ENCODE data around the gene COA8. TPM values are rescaled to one million over a fixed set of nuclear protein-coding genes. Genes with fewer than 3 reads are reported as not detected.

The COA8 gene
- total RNA-seq, 1 experiment from 2014 or later: 42.8 TPM

DNA sequence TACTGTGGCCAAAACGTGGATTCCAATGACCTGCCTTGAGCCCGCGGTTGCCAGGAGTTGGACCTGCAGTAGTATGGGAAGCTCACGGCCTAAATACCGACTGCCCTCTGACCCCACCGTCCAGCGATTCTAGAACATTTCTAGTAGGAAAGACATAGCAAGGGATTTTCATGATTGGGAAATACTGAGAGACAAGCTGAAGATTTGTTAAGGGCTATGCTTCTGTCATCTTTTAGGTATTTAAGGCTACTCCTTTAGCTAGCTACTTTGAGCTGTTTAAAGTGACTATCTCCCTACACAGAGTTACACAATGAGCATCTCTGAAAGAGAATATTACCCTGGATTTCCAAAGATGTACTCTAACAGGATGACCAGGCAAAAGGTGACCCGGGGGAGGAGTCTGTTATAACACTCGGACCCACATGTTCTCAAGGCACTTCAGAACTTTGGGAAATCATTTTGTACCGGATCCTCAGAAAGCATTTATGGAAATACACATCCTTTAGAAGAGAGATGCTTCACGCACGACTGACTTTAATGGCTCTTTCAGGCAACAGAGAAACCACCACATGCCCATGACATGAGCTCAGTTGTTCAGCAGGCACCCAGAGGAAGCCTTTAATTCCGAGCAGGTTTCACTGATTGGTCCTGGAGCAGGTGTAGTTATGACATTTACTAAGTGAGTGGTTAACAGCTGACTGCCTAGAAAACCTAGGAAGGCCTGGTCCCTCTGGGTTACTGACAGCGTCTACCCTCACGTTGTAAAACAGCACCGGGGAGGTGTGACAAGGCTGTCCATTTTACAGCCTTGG, 4.5 kb upstream of the COA8 start:
- in situ Hi-C loops (cut with HindIII; ENCODE audit: low pct_unique_long_range_greater_than_20kb, low sequenced_read_pairs): no loop called here

DNA sequence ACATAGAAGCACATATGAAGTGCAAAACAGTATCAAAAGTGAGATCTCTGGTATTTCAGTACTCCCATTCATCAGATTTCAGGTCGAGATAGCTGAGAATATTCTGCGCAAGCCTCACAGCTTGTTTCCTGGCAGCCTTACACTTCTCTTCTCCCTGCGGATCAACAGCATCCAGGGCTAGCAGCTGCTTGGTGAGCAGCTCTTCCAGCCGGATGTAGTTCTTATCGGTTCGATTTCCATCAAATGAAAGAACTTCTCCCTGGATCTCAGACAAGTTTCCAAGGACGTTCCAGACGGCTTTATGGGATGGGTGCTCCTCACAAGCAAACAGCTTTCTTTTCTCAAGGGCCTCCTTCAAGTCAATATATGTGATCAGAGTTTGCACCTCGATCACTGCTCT, 3.0 kb upstream of the COA8 start:
- in situ Hi-C loops (cut with HindIII; ENCODE audit: low pct_unique_long_range_greater_than_20kb, low sequenced_read_pairs): no loop called here
- DNase-seq (ENCODE audit: low read depth): no peak

More for the DNA sequence above, 4.5 kb upstream of the COA8 start:
- peak; percentile 90 for DNase-seq (ENCODE audit: low read depth)

DNA sequence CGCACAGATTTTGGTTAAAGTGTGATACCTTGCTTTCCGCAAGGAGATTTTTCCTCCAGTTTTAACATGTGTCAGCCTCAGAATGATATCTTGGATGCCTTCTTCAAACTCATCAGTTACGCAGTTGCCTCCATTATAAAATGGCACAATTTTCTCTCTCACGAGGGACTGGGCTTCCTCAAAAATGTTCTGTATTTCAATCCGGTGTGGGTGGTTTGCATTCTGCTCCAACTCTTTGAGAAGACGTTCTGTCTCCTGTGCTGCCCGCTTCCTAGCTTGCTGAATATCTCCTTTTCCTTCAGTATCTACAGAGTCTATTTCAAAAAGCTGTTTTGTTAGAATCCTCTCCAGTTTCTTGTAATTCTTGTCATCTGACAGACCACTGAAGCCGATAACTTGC, 2.1 kb upstream of the COA8 start:
- in situ Hi-C loops (cut with HindIII; ENCODE audit: low pct_unique_long_range_greater_than_20kb, low sequenced_read_pairs): no loop called here
- no peak for DNase-seq (ENCODE audit: low read depth)

DNA sequence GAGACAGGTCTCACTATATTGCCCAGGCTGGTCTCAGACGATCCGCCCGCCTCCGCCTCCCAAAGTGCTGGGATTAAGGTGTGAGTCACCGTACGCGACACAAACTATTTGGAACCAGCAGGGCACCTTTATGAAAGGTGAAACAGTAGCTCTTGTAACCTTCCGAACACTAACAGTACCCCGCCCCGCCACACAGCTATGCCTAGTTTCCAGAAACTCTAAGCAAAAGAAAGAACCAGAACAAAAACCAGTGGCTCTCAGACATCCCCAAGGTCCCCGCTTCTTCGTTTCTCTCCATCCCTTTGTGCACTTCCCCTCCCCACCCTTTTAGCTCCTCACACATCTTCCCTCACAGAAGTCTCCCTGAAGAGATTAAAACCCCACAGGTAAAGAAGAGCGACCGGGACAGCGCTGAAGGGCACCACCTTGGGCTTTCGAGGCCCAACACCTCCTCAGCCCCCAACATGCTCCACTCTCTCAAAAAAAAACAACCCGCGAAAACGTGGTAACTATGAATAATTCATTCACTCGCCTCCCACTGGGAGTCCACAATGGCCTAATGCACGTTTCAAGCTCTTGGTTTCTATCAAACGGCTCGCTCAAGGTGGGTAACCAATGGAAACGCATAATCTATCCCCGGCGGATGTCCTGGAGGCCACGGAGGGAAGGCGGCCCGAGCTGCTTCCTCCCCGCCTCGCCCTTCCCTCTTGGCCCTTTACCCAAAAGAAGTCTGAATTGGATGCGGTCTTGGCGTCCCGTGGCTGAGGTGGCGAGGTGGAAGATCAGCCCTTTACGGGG, 1.2 kb upstream of the COA8 start:
- in situ Hi-C loops (cut with HindIII; ENCODE audit: low pct_unique_long_range_greater_than_20kb, low sequenced_read_pairs): no loop called here
- DNase-seq (ENCODE audit: low read depth): no peak

DNA sequence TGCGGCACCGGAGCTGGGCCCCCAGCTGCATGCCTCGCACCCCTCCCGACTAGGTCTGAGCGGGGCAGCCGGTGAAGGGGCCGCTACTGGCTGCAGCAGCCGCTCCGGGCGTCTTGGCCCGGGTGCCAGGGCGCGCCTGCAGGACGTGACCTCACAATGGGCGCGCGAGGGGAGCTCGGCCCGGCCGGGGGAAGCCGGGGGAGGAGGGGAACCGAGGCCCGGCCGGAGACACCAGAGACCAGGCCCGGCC, 656 bp upstream of the COA8 start:
- in situ Hi-C loops (cut with HindIII; ENCODE audit: low pct_unique_long_range_greater_than_20kb, low sequenced_read_pairs): no loop called here
- DNase-seq (ENCODE audit: low read depth): no peak

DNA sequence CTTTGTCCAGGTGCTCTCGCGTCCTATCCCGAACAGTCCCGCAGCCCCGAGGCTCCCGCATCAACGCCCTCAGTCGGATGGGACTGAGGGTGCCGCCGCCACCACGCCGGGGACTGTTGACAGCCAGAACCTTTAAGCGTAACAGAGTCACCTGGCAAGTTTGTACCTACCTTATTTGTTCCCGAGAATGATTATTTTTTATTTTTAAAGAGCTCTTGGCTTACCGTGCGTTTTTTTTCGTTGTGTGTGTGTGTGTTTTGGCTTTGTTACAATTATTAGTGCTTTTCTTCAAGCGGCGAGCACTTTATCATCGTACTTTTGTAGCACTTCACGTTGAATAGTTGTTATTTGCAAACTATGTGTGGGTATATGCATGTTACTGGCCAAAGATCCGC, 463 bp downstream of the COA8 start:
- in situ Hi-C loops (cut with HindIII; ENCODE audit: low pct_unique_long_range_greater_than_20kb, low sequenced_read_pairs): no loop called here
- DNase-seq (ENCODE audit: low read depth): no peak

DNA sequence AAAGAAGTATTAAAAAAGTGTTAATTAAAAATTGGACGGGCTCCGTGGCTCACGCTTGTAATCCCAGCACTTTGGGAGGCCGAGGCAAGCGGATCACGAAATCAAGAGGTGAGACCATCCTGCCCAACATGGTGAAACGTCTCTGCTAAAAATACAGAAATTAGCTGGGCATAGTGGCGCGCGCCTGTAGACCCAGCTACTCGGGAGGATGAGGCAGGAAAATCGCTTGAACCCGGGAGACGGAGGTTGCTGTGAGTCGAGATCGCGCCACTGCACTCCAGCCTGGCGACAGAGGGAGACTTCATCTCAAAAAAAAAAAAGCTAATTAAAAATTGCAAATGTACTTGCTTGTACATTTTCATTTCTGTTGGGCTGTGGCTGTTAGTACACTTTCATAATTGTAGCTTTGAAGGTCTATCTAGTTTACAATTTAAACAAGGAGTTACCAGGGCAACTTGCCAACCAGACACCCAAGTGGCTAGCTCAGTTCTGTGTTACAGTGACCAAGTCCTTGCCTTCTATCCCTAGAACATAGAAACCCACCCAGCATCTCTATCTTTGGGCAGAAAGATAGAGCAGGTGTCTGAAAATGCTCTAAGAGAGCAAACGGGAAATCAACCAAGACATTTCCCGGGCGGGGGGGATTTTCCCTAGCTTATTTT, 1.2 kb downstream of the COA8 start:
- in situ Hi-C loops (cut with HindIII; ENCODE audit: low pct_unique_long_range_greater_than_20kb, low sequenced_read_pairs): no loop called here
- DNase-seq (ENCODE audit: low read depth): no peak

DNA sequence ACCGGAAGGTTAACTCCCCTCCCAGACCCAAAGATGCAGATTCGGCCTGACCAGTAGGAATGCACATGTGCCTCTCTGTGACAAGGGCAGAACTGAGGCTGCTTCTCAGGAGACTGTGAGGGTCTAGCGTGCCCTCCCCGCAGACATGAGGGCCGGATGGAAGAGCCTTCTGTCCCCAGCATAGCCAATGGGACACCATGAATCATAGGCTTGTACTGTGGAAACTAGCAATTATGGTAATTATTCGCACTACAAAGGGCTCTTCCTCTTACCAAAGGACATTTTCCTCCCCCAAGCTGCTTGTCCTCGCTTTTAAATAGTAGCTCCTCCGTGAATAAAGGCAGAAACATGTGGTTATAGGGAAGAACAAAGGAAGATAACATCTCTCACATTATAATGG, 6.2 kb downstream of the COA8 start:
- in situ Hi-C loops (cut with HindIII; ENCODE audit: low pct_unique_long_range_greater_than_20kb, low sequenced_read_pairs): no loop called here

DNA sequence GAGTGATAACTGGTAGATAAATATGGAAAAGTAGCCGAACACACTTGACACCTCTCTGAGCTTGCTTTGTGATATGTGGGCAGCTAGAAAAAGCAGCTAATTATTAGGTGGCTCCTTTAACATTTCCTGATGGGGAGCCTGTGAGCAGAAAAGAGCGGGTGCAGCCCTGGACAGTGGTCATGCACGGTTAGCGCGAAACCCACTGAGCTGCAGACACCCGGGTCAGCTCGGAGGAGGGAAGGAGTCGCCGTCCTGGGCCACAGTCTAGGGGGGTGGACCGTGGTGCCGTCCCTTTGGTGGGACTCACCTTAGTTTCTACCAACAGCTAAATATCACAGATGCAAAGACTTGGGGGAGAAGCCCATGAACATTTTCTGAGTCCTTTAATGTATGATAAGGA, 6.6 kb downstream of the COA8 start:
- in situ Hi-C loops (cut with HindIII; ENCODE audit: low pct_unique_long_range_greater_than_20kb, low sequenced_read_pairs): no loop called here
- DNase-seq (ENCODE audit: low read depth): peak; percentile 16

More for the DNA sequence above, 6.2 kb downstream of the COA8 start:
- DNase-seq (ENCODE audit: low read depth): no peak

DNA sequence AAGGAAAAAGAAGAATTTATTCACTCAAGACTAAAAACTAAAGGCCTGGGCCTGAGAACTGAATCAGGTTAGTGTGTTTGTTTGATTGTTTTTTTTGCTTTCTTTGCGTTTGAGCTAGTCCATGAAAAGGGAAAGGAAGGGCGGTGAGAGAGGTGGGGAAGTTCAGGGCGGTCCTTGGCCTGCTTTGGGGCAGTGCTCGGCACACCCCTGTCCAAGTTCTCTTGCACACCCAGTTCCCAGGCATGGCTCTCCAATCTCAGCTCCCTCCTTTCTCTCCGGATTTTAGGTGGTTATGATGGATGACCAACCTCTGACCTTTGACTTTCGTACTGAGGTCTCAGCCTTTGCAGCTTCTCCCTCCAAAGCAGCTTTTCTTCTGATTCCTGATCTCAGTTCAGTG, 11.3 kb downstream of the COA8 start:
- in situ Hi-C loops (cut with HindIII; ENCODE audit: low pct_unique_long_range_greater_than_20kb, low sequenced_read_pairs): no loop called here
- no peak for DNase-seq (ENCODE audit: low read depth)

DNA sequence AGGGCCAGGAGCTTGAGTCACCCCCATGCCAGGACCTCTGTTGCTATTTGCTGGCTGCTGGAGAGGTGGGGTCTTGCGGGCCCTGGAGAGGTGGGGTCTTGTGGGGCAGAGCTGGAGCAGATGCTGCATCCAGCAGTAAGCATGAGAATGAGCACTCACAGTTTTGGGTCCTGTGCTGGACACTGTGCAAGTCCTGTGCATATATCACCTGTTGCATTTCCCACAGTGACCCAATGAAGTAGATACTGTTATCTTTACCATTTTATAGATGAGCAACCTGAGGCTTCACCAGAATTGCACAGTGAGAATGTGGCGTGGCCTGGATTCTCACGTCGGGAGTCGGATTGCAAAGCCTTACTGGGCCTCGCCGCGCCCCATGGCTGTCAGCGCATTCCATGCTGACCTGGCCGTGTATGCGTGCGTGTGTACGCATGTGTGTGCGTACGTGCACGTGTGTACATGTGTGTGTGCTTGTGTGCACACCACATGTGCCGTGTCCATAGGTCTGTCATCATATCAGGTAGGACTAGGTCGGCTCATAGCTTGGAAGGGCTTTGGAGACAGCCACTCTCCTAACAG, 12.0 kb downstream of the COA8 start:
- in situ Hi-C loops (cut with HindIII; ENCODE audit: low pct_unique_long_range_greater_than_20kb, low sequenced_read_pairs): no loop called here
- no peak for DNase-seq (ENCODE audit: low read depth)

DNA sequence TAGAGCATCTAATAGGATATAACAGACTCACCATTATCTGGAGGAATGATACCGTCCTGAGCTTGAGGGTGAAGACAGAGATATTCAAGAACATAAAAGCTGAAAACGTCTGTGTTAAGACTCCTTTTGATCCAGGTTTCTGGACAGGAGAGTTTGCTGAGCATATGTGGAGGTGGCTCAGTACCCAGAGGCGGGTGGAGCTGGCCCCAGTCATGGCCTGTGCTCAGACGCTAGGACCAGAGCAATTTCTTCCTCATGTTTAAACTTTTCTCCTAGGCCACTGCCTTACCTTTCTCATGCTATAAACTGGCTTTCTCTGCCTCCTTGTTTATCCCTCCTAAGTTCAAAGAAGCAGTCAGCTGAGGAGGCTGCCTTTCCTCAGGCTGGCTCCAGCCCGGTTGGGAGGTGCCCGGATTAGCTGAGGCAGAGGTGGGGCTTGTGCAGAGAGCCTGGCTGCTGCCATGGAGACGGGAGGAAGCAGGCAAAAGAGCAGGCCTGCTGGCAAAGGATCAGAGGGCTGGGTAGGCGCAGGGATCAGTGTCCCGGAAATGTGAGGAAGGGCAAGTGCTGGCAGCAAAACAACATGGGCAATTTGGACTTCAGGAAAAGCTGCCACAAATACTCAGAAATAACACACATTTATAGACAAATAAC, 13.7 kb downstream of the COA8 start:
- in situ Hi-C loops (cut with HindIII; ENCODE audit: low pct_unique_long_range_greater_than_20kb, low sequenced_read_pairs): no loop called here
- peak; percentile 86 for DNase-seq (ENCODE audit: low read depth)

DNA sequence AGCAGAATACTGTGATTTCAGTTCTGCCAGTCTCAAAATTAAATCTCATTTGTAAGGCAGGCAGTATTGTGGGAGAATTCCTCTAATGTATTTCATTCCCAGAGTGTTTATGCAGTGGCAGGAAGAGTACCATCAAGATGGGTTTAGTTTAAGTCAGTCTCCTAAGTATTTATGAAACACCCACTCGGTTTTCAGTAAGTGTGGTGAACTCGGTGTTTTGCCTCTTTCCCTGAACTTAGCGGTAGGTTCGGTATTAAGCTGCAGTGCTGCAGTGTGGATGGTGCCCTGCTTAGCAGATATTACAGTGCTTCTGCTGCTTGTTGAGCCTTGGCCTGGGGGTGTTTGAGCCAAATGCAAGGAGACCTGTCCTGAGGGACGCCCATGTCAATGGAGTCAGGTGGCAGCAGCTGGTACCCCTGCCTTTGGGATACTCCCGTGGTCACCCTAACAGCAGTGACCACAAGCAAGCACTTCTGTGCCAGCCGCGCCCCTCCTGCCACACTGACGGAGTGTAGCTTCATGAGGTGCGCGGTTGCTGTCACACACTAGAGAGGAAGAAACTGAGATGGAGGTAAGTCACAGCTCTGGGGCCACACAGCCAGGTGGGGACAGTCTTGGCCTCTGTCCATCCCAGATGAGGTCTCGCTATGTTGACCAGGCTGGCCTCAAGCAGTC, 15.8 kb downstream of the COA8 start:
- in situ Hi-C loops (cut with HindIII; ENCODE audit: low pct_unique_long_range_greater_than_20kb, low sequenced_read_pairs): no loop called here
- DNase-seq (ENCODE audit: low read depth): no peak

DNA sequence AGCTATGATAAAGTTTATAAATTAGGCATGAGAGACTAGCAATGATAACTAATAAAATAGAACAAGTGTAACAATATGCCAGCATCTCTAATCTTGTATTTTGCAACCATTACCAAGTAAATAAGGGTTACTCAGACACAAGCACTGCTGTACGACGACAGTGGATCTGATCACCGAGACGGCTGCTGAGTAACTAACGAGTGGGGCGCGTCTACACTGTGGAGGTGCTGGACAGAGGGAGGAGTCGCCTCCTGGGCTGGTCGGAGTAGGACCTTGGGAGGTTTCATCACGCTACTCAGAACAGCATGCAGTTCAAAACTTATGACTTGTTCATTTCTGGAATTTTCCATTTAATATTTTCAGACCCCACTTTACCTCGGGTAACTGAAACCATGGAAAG, 18.4 kb downstream of the COA8 start:
- DNase-seq (ENCODE audit: low read depth): no peak
- in situ Hi-C loops (cut with HindIII; ENCODE audit: low pct_unique_long_range_greater_than_20kb, low sequenced_read_pairs): no loop called here

DNA sequence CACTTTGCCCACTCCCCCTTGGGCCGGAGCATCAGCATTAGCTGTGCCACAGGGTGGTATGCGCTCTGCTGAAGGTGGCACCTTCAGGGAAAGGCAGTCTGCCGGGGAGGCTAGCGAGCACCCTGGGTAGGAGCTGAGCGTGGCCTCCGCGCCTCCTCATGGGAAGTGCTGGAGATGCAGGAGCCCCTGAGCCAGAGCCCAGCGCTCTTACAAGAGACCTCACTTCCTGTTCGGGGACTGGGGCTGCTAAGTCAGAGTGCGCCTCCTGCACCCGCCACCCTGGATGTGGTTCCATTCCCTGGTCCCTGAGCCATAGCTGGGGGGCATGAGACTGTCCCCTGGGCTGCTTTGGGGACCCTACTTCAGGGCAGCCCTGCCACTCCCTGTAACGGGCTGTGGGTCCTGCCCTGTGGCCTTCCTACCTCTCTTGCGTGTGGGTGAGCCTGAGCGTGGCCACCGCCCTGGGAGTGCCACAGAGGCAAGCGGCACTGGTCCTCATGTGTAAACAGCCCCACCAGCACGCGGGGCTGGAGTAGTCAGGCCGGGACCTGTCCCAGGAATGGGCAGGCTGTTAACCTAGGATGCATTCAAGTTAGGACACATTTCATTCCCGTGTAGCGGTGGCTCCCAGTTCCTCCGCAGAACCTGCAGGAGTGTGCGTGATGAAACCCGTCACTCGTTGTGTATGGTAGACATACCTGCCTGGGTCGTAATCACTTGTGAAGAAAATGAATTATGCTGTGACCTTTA, 19.4 kb downstream of the COA8 start:
- DNase-seq (ENCODE audit: low read depth): no peak
- in situ Hi-C loops (cut with HindIII; ENCODE audit: low pct_unique_long_range_greater_than_20kb, low sequenced_read_pairs): no loop called here

DNA sequence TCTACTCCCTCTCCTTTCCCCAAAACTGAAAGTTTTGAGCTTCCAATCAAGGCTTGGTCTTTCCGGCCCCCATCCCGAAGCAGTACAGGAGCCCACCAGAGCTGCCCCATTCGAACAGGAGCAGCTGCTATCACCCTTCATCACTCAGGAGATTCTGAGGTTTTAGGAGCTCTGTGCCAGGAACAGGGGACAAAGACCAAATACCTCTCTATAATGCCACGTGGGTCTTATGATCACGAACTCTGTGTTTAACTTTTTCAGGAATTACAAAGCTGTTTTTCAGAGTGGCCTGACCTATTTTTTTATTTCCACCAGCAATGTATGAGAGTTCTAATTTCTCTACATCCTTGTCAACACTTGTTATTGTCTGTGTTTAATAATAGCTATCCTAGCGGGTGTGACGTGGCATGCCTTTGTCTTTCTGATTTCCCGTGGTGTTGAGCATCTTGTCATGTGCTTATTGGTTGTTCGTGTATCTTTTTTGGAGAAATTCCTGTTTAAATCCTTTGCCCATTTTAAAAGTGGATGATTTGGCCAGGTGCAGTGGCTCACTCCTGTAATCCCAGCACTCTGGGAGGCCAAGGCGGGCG, 21.7 kb downstream of the COA8 start:
- in situ Hi-C loops (cut with HindIII; ENCODE audit: low pct_unique_long_range_greater_than_20kb, low sequenced_read_pairs): no loop called here
- DNase-seq (ENCODE audit: low read depth): no peak

DNA sequence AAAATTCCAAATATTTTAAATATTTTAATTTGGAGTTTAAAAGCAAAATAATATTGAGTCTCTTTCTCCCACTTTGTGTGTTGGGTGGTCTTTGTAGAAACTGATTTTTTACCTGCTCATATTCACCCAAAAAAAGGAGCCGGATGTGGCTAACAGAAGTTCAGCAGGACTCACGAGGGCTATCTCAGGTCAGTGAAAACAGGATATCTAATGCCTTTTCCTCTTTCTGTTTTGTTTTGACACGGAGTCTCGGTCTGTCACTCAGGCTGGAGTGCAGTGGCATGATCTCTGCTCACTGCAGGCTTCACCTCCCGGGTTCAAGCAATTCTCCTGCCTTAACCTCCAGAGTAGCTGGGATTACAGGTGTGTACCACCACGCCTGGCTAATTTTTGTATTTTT, 30.8 kb downstream of the COA8 start:
- in situ Hi-C loops (cut with HindIII; ENCODE audit: low pct_unique_long_range_greater_than_20kb, low sequenced_read_pairs): no loop called here
- DNase-seq (ENCODE audit: low read depth): no peak

Data from Caki2 (cell line).